Endometrial microvascular endothelial cells (primary cell): ENCODE measurements around the gene VWA1. TPM values are rescaled to one million over a fixed set of nuclear protein-coding genes. Genes with fewer than 3 reads are reported as not detected.

Source experiments
- total RNA-seq: library from RNA; depleted of rRNA; stranded (reverse); fragments of >200 nt; gene quantifications from one replicate; pipeline ENCODE4 v1.2.3, GENCODE V29; 2015; ENCODE audit errors: inconsistent ontology term

The VWA1 gene
- total RNA-seq, 1 donor from 2014 or later: 27.5 TPM

Other genes starting within 250 kb of the VWA1 start
- not detected for gene TNFRSF18, start 229.1 kb upstream of the VWA1 start, total RNA-seq
- not detected for gene TNFRSF4, start 221.5 kb upstream of the VWA1 start, total RNA-seq
- gene SDF4, start 203.7 kb upstream of the VWA1 start, total RNA-seq: 186 TPM
- gene B3GALT6, start 203.5 kb upstream of the VWA1 start, total RNA-seq: 23.9 TPM
- gene C1QTNF12, start 189.0 kb upstream of the VWA1 start, total RNA-seq: not detected
- gene UBE2J2, start 161.8 kb upstream of the VWA1 start, total RNA-seq: 47.6 TPM
- gene SCNN1D, start 155.3 kb upstream of the VWA1 start, total RNA-seq: under 0.01 TPM
- gene ACAP3, start 127.8 kb upstream of the VWA1 start, total RNA-seq: 28.7 TPM
- gene PUSL1, start 127.1 kb upstream of the VWA1 start, total RNA-seq: 21.4 TPM
- gene INTS11, start 111.0 kb upstream of the VWA1 start, total RNA-seq: 99.3 TPM
- gene CPTP, start 110.9 kb upstream of the VWA1 start, total RNA-seq: 31.2 TPM
- gene TAS1R3, start 104.4 kb upstream of the VWA1 start, total RNA-seq: under 0.01 TPM
- 41.8 TPM for gene DVL1, start 86.3 kb upstream of the VWA1 start, total RNA-seq
- 4.0 TPM for gene MXRA8, start 77.1 kb upstream of the VWA1 start, total RNA-seq
- gene AURKAIP1, start 60.5 kb upstream of the VWA1 start, total RNA-seq: 153 TPM
- 85.4 TPM for gene CCNL2, start 36.4 kb upstream of the VWA1 start, total RNA-seq
- 180 TPM for gene MRPL20, start 28.4 kb upstream of the VWA1 start, total RNA-seq
- gene ANKRD65, start 14.4 kb upstream of the VWA1 start, total RNA-seq: 2.0 TPM
- under 0.01 TPM for gene ATAD3C, start 14.0 kb downstream of the VWA1 start, total RNA-seq
- gene ATAD3B, start 36.1 kb downstream of the VWA1 start, total RNA-seq: 34.4 TPM
- gene ATAD3A, start 76.5 kb downstream of the VWA1 start, total RNA-seq: 67.8 TPM
- gene TMEM240, start 104.9 kb downstream of the VWA1 start, total RNA-seq: 1.0 TPM
- gene SSU72, start 139.2 kb downstream of the VWA1 start, total RNA-seq: 95.1 TPM
- gene FNDC10, start 164.4 kb downstream of the VWA1 start, total RNA-seq: 1.0 TPM
- gene MIB2, start 179.8 kb downstream of the VWA1 start, total RNA-seq: 7.4 TPM
- gene MMP23B, start 196.5 kb downstream of the VWA1 start, total RNA-seq: not detected
- 17.7 TPM for gene CDK11B, start 223.3 kb downstream of the VWA1 start, total RNA-seq